Measurements from ENCODE around the gene MPHOSPH9. TPM values are rescaled to one million over a fixed set of nuclear protein-coding genes. Genes with fewer than 3 reads are reported as not detected.
A peak's percentile ranks its signal among the peaks of the same experiment; 100 is the strongest.

Gene MPHOSPH9
- total RNA-seq, 1 donor from 2014 or later: 302 TPM

- H3K9me3 ChIP-seq (ENCODE audit: low read depth): no peaks in the 10 kb centered on the region
- Mint-ChIP-seq H3K4me1 (peaks cover 67% of the 10 kb centered on the region), H3K4me3 (no peak overlapping the region), H3K27me3 (ENCODE audit: insufficient read depth, low read depth) (peaks cover 3% of the 10 kb centered on the region), H3K27ac (no peak overlapping the region), H3K9me3 (no peaks in the 10 kb centered on the region), H3K36me3 (no peaks in the 10 kb centered on the region)
- H3K9ac ChIP-seq: no peak overlapping the region
- H3K4me2 ChIP-seq: no peak overlapping the region
- no peak overlapping the region for H2AFZ ChIP-seq (replicated peaks)
- H3K36me3 ChIP-seq: no peaks in the 10 kb centered on the region
- H4K20me1 ChIP-seq (ENCODE audit: low read depth): no peaks in the 10 kb centered on the region
- H3K4me1 ChIP-seq: peaks cover 24% of the 10 kb centered on the region
- peaks cover 2% of the 10 kb centered on the region for H3F3A ChIP-seq (ENCODE audit: low read depth)
- DNase-seq (ENCODE audit: low spot score): no peak
- no peak overlapping the region for H3K27ac ChIP-seq
- H3K4me3 ChIP-seq: no peak overlapping the region
- no peaks in the 10 kb centered on the region for H3K79me2 ChIP-seq (ENCODE audit: low read depth)
- TF ChIP-seq, protein P1, sequence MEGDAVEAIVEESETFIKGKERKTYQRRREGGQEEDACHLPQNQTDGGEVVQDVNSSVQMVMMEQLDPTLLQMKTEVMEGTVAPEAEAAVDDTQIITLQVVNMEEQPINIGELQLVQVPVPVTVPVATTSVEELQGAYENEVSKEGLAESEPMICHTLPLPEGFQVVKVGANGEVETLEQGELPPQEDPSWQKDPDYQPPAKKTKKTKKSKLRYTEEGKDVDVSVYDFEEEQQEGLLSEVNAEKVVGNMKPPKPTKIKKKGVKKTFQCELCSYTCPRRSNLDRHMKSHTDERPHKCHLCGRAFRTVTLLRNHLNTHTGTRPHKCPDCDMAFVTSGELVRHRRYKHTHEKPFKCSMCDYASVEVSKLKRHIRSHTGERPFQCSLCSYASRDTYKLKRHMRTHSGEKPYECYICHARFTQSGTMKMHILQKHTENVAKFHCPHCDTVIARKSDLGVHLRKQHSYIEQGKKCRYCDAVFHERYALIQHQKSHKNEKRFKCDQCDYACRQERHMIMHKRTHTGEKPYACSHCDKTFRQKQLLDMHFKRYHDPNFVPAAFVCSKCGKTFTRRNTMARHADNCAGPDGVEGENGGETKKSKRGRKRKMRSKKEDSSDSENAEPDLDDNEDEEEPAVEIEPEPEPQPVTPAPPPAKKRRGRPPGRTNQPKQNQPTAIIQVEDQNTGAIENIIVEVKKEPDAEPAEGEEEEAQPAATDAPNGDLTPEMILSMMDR (IDR thresholded peaks at IDR 0.05): no peak
- H3K27me3 ChIP-seq: no peaks in the 10 kb centered on the region
Measured at GRCh38 chr12:123109319-123109772, 123.6 kb downstream of the MPHOSPH9 start.

DNA sequence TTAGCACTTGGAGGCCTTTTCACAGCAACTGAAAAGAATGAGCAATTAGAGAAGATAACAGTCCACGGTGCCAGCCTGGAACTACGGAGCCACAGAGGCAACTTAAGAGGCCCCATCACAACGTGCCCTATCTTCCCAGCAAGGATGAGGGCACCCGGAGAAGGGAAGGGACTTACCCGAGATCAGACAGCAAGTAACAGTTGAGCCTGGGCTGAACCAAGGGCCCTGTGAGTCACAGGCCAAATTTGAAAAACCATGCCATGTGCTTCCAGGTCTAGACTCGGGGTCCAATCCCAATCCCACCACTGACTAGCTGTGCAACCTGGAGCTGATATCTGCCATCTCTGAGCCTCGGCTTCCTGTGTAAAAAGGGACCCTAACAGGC lies 124.3 kb downstream of the MPHOSPH9 start:
- no peak for DNase-seq (ENCODE audit: low spot score)
- no peak overlapping the region for H3K27ac ChIP-seq
- no peaks in the 10 kb centered on the region for H4K20me1 ChIP-seq (ENCODE audit: low read depth)
- H2AFZ ChIP-seq (replicated peaks): no peak overlapping the region
- peaks cover 3% of the 10 kb centered on the region for H3K27me3 Mint-ChIP-seq (ENCODE audit: insufficient read depth, low read depth)
- no peak overlapping the region for H3K27ac Mint-ChIP-seq
- peaks cover 2% of the 10 kb centered on the region for H3F3A ChIP-seq (ENCODE audit: low read depth)
- H3K4me1 Mint-ChIP-seq: peaks cover 68% of the 10 kb centered on the region
- no peaks in the 10 kb centered on the region for H3K9me3 ChIP-seq (ENCODE audit: low read depth)
- no peaks in the 10 kb centered on the region for H3K9me3 Mint-ChIP-seq
- H3K79me2 ChIP-seq (ENCODE audit: low read depth): no peaks in the 10 kb centered on the region
- no peaks in the 10 kb centered on the region for H3K36me3 Mint-ChIP-seq
- H3K4me2 ChIP-seq: no peak overlapping the region
- no peak overlapping the region for H3K4me3 ChIP-seq
- TF ChIP-seq EZH2 (IDR thresholded peaks at IDR 0.05): no peak
- TF ChIP-seq, protein P1 (IDR thresholded peaks at IDR 0.05): no peak
- no peak for TF ChIP-seq EZH2phosphoT487 (IDR thresholded peaks at IDR 0.05)
- H3K36me3 ChIP-seq: no peaks in the 10 kb centered on the region
- peaks cover 24% of the 10 kb centered on the region for H3K4me1 ChIP-seq
- no peaks in the 10 kb centered on the region for H3K27me3 ChIP-seq
- no peak overlapping the region for H3K4me3 Mint-ChIP-seq
- no peak overlapping the region for H3K9ac ChIP-seq

DNA sequence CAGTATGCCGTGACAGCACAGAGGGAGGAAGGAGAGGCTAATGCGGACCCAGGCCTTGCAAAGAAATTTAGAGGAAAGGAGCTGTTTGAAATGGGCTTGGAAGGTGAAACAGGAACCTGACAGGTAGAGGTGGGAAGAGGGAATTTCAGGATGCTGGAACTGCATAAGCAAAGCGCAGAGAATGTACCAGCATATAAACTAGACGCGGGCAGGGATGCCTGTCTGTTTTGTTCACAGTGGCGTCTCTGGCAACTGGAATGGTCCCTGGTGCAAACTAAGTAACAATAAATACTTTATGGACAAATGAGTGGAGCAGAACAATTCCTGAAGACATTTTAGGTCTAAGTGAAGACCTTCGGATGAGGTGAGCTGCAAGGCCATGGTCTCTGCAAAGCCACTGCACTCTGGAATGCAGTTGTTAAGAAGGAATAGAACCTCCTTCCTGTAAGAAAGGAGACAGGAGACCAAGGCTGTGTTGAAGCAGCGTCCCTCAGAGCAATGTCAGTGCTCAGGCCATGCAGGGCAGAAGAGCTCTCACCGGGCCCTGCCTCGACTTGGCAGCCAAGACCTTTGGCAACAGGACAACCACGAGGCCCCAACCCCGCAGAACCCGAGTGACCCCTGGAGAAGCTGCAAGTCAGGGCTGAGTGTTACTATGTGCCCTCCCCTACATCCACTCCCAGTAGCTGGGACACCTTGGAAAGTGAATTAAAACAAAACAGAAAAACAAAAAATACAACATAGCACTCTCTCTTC lies 124.8 kb downstream of the MPHOSPH9 start:
- Histone ChIP-seq H3K4me2 (no peak overlapping the region), H3K79me2 (ENCODE audit: low read depth) (no peaks in the 10 kb centered on the region), H3K9ac (no peak overlapping the region), H3F3A (ENCODE audit: low read depth) (peaks cover 7% of the 10 kb centered on the region), H2AFZ (replicated peaks) (no peak overlapping the region), H3K27ac (no peak overlapping the region), H3K36me3 (no peaks in the 10 kb centered on the region), H4K20me1 (ENCODE audit: low read depth) (no peaks in the 10 kb centered on the region), H3K4me3 (no peak overlapping the region), H3K9me3 (ENCODE audit: low read depth) (no peaks in the 10 kb centered on the region), H3K4me1 (peaks cover 27% of the 10 kb centered on the region), H3K27me3 (no peaks in the 10 kb centered on the region)
- no peaks in the 10 kb centered on the region for H3K36me3 Mint-ChIP-seq
- TF ChIP-seq, protein P1 (IDR thresholded peaks at IDR 0.05): no peak
- TF ChIP-seq EZH2phosphoT487 (IDR thresholded peaks at IDR 0.05) (no peak), EZH2 (IDR thresholded peaks at IDR 0.05) (no peak)
- no peak for DNase-seq (ENCODE audit: low spot score)
- H3K9me3 Mint-ChIP-seq: no peaks in the 10 kb centered on the region
- peak overlapping the region; percentile 16 for H3K27ac Mint-ChIP-seq
- peaks cover 2% of the 10 kb centered on the region for H3K27me3 Mint-ChIP-seq (ENCODE audit: insufficient read depth, low read depth)
- H3K4me1 Mint-ChIP-seq: peaks cover 64% of the 10 kb centered on the region
- H3K4me3 Mint-ChIP-seq: no peak overlapping the region

Measured in neural progenitor cell (in vitro differentiated cells).